Measurements from ENCODE around the gene ENDOD1. TPM values are rescaled to one million over a fixed set of nuclear protein-coding genes. Genes with fewer than 3 reads are reported as not detected.
"Not testable (repeated sequence)": the region's sequence is repeated elsewhere in the genome, so short reads cannot be mapped to it uniquely, and the experiment has no call there.

Gene ENDOD1
- total RNA-seq, 1 donor from 2014 or later: 65.6 TPM

- DNase-seq (ENCODE audit: low spot score): no peak
Observed at GRCh38 chr11:95103701-95104100, 14.1 kb downstream of the ENDOD1 start.

- DNase-seq (ENCODE audit: low spot score): no peak
Observed at GRCh38 chr11:95104121-95104830, 14.6 kb downstream of the ENDOD1 start.

- no peak for DNase-seq (ENCODE audit: low spot score)
Observed at GRCh38 chr11:95104856-95105255, 15.2 kb downstream of the ENDOD1 start.

- peak; percentile 61 for DNase-seq (ENCODE audit: low spot score)
Observed at GRCh38 chr11:95108159-95108611, 18.5 kb downstream of the ENDOD1 start.

- no peak for DNase-seq (ENCODE audit: low spot score)
Observed at GRCh38 chr11:95108671-95109551, 19.3 kb downstream of the ENDOD1 start.

GRCh38 chr11:95111471-95111870 lies 21.8 kb downstream of the ENDOD1 start:
- DNase-seq (ENCODE audit: low spot score): not testable (repeated sequence)

GRCh38 chr11:95111923-95112540 lies 22.4 kb downstream of the ENDOD1 start:
- DNase-seq (ENCODE audit: low spot score): no peak

GRCh38 chr11:95115597-95115996 lies 26.0 kb downstream of the ENDOD1 start:
- DNase-seq (ENCODE audit: low spot score): no peak

GRCh38 chr11:95119361-95120060 lies 29.9 kb downstream of the ENDOD1 start:
- DNase-seq (ENCODE audit: low spot score): no peak

- DNase-seq (ENCODE audit: low spot score): no peak
Observed at GRCh38 chr11:95121698-95122097, 32.1 kb downstream of the ENDOD1 start.

GRCh38 chr11:95123556-95123955 lies 33.9 kb downstream of the ENDOD1 start:
- no peak for DNase-seq (ENCODE audit: low spot score)

GRCh38 chr11:95128602-95129001 lies 39.0 kb downstream of the ENDOD1 start:
- DNase-seq (ENCODE audit: low spot score): no peak

GRCh38 chr11:95132956-95133355 lies 43.3 kb downstream of the ENDOD1 start:
- no peak for DNase-seq (ENCODE audit: low spot score)

- DNase-seq (ENCODE audit: low spot score): no peak
Observed at GRCh38 chr11:95134491-95134890, 44.8 kb downstream of the ENDOD1 start.

GRCh38 chr11:95135155-95135554 lies 45.5 kb downstream of the ENDOD1 start:
- no peak for DNase-seq (ENCODE audit: low spot score)

- DNase-seq (ENCODE audit: low spot score): no peak
Observed at GRCh38 chr11:95135880-95136279, 46.2 kb downstream of the ENDOD1 start.

- not testable (repeated sequence) for DNase-seq (ENCODE audit: low spot score)
Observed at GRCh38 chr11:95136747-95137146, 47.1 kb downstream of the ENDOD1 start.

GRCh38 chr11:95137299-95137698 lies 47.7 kb downstream of the ENDOD1 start:
- DNase-seq (ENCODE audit: low spot score): no peak

GRCh38 chr11:95138448-95138847 lies 48.8 kb downstream of the ENDOD1 start:
- no peak for DNase-seq (ENCODE audit: low spot score)

- DNase-seq (ENCODE audit: low spot score): no peak
Observed at GRCh38 chr11:95140397-95141033, 50.9 kb downstream of the ENDOD1 start.

GRCh38 chr11:95142431-95142830 lies 52.8 kb downstream of the ENDOD1 start:
- DNase-seq (ENCODE audit: low spot score): no peak
